Naive thymus-derived CD4-positive, alpha-beta T cell (primary cell): ENCODE results near the gene SEMA3C. TPM values are rescaled to one million over a fixed set of nuclear protein-coding genes. Genes with fewer than 3 reads are reported as not detected.

Source experiments
- ATAC-seq: fragments of 150-1000 bp; cut with Tn5 transposase; 2 replicates; pipeline ENCODE4 v1.10.0; 2021; ENCODE audit warnings: mild to moderate bottlenecking, moderate library complexity
- CTCF ChIA-PET: fragments of 350-600 bp; sonication (Branson Sonifier 250); formaldehyde crosslinking; loops from one replicate; lab custom pipeline; 2021; ENCODE audit warnings: antibody characterized with exemption; lab: Charles Lee
- POLR2A ChIA-PET: fragments of 350-600 bp; sonication (Branson Sonifier 250); formaldehyde crosslinking; loops from one replicate; lab custom pipeline; 2021; ENCODE audit warnings: antibody characterized with exemption, inconsistent platforms; lab: Charles Lee
- DNase-seq, 9 donors: peaks; one replicate each; pipeline versions ENCODE4 v3.0.0 to v3.0.0-alpha.2; 2020 to 2022; ENCODE audit warnings: mixed read lengths in 1 of 9
- H3K27ac ChIP-seq: one replicate; pipeline ENCODE4 v1.7.0; 2013; ENCODE audit warnings: mild to moderate bottlenecking, low read depth, low read length, moderate library complexity
- H3K27me3 ChIP-seq, 2 donors: one replicate each; pipeline ENCODE4 v1.7.0; 2013; ENCODE audit warnings: low read length in 2 of 2, mild to moderate bottlenecking in 2 of 2, moderate library complexity in 2 of 2; ENCODE audit not compliant: control insufficient read depth in 2 of 2, insufficient read depth in 2 of 2
- H3K36me3 ChIP-seq, 3 experiments: 1 replicate in 2 of 3; 2 replicates in 1 of 3; pipeline ENCODE4 v1.7.0; 2013; ENCODE audit warnings: low read length in 3 of 3, mild to moderate bottlenecking in 3 of 3, moderate library complexity in 1 of 3; ENCODE audit not compliant: insufficient read depth in 3 of 3, control insufficient read depth in 2 of 3
- H3K4me1 ChIP-seq, 2 donors: one replicate each; pipeline ENCODE4 v1.7.0; 2013; ENCODE audit warnings: low read length in 2 of 2, mild to moderate bottlenecking in 2 of 2, moderate library complexity in 1 of 2; ENCODE audit not compliant: control insufficient read depth in 2 of 2, insufficient read depth in 2 of 2
- H3K4me3 ChIP-seq: 2 replicates; pipeline ENCODE4 v1.7.0; 2013; ENCODE audit warnings: mild to moderate bottlenecking, low read length
- H3K9me3 ChIP-seq, 3 experiments: 1 replicate in 2 of 3; 2 replicates in 1 of 3; pipeline ENCODE4 v1.7.0; 2013; ENCODE audit warnings: low read length in 3 of 3; ENCODE audit not compliant: control insufficient read depth in 2 of 3
- H3K27ac Mint-ChIP-seq, 9 donors: one replicate each; pipeline ENCODE4 v1.8.0; 2020 to 2022; ENCODE audit warnings: mixed read lengths in 9 of 9, mild to moderate bottlenecking in 8 of 9, moderate library complexity in 5 of 9, inconsistent platforms in 2 of 9
- H3K27me3 Mint-ChIP-seq, 5 donors: one replicate each; pipeline ENCODE4 v1.8.0; 2021 to 2022; ENCODE audit warnings: mixed read lengths in 5 of 5, mild to moderate bottlenecking in 1 of 5
- H3K36me3 Mint-ChIP-seq, 5 donors: one replicate each; pipeline ENCODE4 v1.8.0; 2020 to 2022; ENCODE audit warnings: mixed read lengths in 5 of 5, mild to moderate bottlenecking in 3 of 5, inconsistent platforms in 1 of 5
- H3K4me1 Mint-ChIP-seq, 7 donors: one replicate each; pipeline ENCODE4 v1.8.0; 2020 to 2022; ENCODE audit warnings: mixed read lengths in 7 of 7, mild to moderate bottlenecking in 3 of 7, inconsistent platforms in 1 of 7
- H3K4me3 Mint-ChIP-seq, 10 donors: one replicate each; pipeline ENCODE4 v1.8.0; 2020 to 2022; ENCODE audit warnings: mild to moderate bottlenecking in 10 of 10, mixed read lengths in 10 of 10, moderate library complexity in 6 of 10, inconsistent platforms in 2 of 10
- H3K9me3 Mint-ChIP-seq, 11 donors: one replicate each; pipeline ENCODE4 v1.8.0; 2020 to 2022; ENCODE audit warnings: mixed read lengths in 11 of 11, mild to moderate bottlenecking in 4 of 11, inconsistent platforms in 1 of 11, moderate library complexity in 1 of 11
- intact Hi-C, 2 donors: fragments of 100-400 bp; cut with micrococcal nuclease; formaldehyde crosslinking; loops; one replicate each; pipeline ENCODE4 v1.15.1; 2023
- polyA plus RNA-seq, 2 donors: library from polyadenylated mRNA; unstranded; fragments of 300-500 nt; fragmentation: Illumina TruSeq; gene quantifications; one replicate each; pipeline ENCODE4 v1.2.3, GENCODE V29; 2021
- total RNA-seq, 6 experiments: library from RNA in 5 of 6; stranded (reverse) in 5 of 6; gene quantifications; 1 replicate in 5 of 6; 2 replicates in 1 of 6; pipeline ENCODE4 v1.2.3 and lab custom pipeline; 2021 to 2026

Gene SEMA3C
- total and polyA plus RNA-seq, 7 experiments from 2014 or later: 0.35 to 9.4 (median 0.85) TPM; not detected in 3

DNA sequence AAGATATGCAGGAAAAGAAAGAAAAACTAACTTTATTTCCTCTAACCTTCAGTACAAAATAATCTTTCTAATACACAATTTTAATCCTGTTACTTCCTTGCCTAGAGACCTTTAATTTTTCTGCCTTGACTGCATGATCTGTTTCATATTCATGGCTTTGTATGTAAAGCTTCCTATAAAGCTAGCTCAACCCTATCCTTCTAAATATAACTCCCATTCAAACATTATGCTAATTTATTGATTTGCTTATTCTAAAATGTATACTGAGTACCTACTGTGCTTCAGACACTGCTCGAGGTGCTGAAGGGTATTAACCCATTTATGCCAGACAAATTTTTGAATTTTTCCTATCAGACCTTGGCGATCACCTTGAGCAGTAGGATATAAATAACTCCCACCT lies 47.6 kb downstream of the SEMA3C start:
- H3K4me3 ChIP-seq: no peak overlapping the region
- intact Hi-C loops: no loop called here
- no peaks in the 10 kb centered on the region for H3K27me3 Mint-ChIP-seq

DNA sequence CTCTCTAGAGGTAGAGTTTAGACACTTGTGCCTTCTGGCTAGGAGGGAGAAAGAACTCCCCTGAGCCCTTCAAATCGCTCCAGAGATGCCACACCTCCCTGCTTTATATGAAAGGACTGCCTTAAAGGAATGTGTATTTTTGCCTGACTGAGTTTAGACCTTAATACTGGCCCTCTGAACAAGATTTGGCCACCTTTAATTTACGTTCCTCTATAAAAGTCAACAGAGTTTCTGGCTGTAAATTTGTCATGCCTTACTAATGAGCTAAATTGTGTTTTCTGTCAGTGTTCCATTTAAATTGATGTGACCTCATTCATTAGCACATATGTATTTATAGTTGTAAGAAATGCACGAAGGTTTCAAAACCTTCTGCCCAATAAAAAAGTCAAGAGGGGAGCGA lies 48.0 kb downstream of the SEMA3C start:
- DNase-seq: no peak
- Mint-ChIP-seq H3K27me3 (no peaks in the 10 kb centered on the region), H3K4me1 (no peaks in the 10 kb centered on the region), H3K36me3 (no peaks in the 10 kb centered on the region), H3K27ac (no peak overlapping the region), H3K9me3 (peaks cover 0 to 7% (median 0%) of the 10 kb centered on the region in 11 donors), H3K4me3 (no peak overlapping the region)
- CTCF ChIA-PET: no interaction called here
- Histone ChIP-seq H3K27me3 (no peaks in the 10 kb centered on the region), H3K9me3 (no peaks in the 10 kb centered on the region), H3K4me3 (no peak overlapping the region), H3K36me3 (no peaks in the 10 kb centered on the region), H3K27ac (no peak overlapping the region), H3K4me1 (no peaks in the 10 kb centered on the region)
- POLR2A ChIA-PET: no interaction called here
- intact Hi-C loops: no loop called here
- ATAC-seq: no peak

More for the DNA sequence above, 47.6 kb downstream of the SEMA3C start:
- Mint-ChIP-seq H3K36me3 (no peaks in the 10 kb centered on the region), H3K4me1 (no peaks in the 10 kb centered on the region), H3K4me3 (no peak overlapping the region), H3K9me3 (peaks cover 0 to 7% (median 0%) of the 10 kb centered on the region in 11 donors), H3K27ac (no peak overlapping the region)
- ChIA-PET POLR2A (no interaction called here), CTCF (no interaction called here)
- no peak for DNase-seq
- no peaks in the 10 kb centered on the region for H3K4me1 ChIP-seq
- no peaks in the 10 kb centered on the region for H3K27me3 ChIP-seq
- no peaks in the 10 kb centered on the region for H3K9me3 ChIP-seq
- H3K27ac ChIP-seq: no peak overlapping the region
- H3K36me3 ChIP-seq: no peaks in the 10 kb centered on the region
- ATAC-seq: no peak

DNA sequence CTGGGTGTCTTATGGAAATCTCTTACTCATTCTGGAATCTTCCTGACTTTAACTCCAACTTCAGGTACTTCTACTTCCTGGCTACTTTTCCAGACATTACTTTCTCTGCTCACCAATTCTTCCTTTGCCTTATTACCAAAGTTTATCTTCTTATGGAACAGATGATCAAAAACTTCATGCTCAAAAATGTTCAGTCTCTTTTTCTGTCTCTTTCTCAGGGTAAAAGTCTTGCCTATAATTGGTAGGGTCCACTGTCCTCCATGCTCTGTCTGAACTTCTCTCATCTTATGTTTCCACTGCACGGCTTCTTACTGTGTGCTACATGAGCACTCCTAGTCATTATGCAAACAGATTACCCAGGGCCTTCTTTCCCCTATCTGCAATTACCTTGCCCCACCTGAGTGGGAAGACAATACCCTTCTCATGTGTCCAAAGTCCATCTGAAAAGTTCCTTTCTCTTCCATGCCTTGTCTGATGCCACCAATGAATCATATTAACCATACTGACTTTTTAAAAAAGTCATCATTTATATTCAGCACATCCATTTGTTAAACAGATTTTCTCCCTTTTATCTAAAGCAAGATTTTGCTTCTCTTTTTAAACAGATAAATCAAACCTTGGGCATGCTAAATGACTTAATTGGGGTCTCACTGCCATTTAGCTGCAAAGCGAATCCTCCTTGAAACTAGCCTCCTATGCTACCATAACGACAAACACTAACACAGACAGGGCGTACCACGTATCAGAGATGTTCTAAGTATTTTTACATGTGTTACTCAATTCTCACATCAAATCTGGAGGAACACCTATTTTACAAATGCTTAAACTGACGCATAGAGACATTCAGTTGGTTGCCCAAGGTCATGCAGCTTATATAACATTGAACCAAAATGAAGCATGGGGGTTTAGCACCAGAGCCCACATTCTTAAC lies 48.8 kb downstream of the SEMA3C start:
- Histone ChIP-seq H3K27me3 (no peaks in the 10 kb centered on the region), H3K4me3 (no peak overlapping the region), H3K4me1 (no peaks in the 10 kb centered on the region), H3K9me3 (no peaks in the 10 kb centered on the region), H3K27ac (no peak overlapping the region), H3K36me3 (no peaks in the 10 kb centered on the region)
- ChIA-PET POLR2A (no interaction called here), CTCF (no interaction called here)
- intact Hi-C loops: no loop called here
- no peak overlapping the region for H3K4me3 Mint-ChIP-seq
- H3K9me3 Mint-ChIP-seq: peaks cover 0 to 10% (median 0%) of the 10 kb centered on the region in 11 donors
- no peaks in the 10 kb centered on the region for H3K4me1 Mint-ChIP-seq
- no peak overlapping the region for H3K27ac Mint-ChIP-seq
- no peak for DNase-seq
- ATAC-seq: no peak
- H3K36me3 Mint-ChIP-seq: no peaks in the 10 kb centered on the region
- no peaks in the 10 kb centered on the region for H3K27me3 Mint-ChIP-seq

DNA sequence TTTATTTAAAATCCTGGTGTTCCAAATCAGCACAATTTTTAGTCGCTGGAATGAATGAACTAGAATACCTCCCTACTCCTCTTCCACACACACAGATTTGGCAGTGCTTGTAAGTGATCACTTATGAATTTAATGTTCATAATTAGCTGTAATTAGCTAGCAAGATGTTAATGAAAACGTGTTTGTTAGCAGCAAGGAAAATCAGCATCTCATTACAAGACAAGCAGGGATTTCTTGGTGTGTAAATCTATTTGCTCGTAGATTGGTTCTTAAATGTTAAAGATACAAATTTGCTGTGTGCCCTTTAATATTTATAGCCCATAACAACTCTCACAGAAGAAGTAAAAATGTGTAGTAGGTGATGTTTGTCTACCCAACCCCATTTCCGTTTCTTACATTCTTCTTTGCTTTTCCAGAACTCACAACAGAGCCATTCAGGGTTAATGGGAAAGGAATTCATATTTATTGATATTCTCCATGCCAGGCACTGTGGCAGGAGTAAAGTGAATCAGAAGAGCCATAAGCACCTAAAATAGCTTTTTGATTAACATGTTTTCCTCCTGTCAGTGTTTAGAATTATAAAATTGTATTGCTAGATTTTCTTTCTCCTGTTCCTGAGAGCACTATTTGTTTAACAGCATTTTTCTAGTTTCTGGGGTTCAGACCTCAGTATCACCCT lies 49.6 kb downstream of the SEMA3C start:
- DNase-seq: no peak
- intact Hi-C loops: no loop called here
- Mint-ChIP-seq H3K27ac (no peak overlapping the region), H3K27me3 (no peaks in the 10 kb centered on the region), H3K36me3 (no peaks in the 10 kb centered on the region), H3K9me3 (peaks cover 0 to 10% (median 3%) of the 10 kb centered on the region in 11 donors), H3K4me1 (no peaks in the 10 kb centered on the region), H3K4me3 (no peak overlapping the region)
- CTCF ChIA-PET: no interaction called here
- H3K27ac ChIP-seq: no peak overlapping the region
- H3K9me3 ChIP-seq: no peaks in the 10 kb centered on the region
- H3K36me3 ChIP-seq: no peaks in the 10 kb centered on the region
- no peaks in the 10 kb centered on the region for H3K27me3 ChIP-seq
- no peak for ATAC-seq
- H3K4me3 ChIP-seq: no peak overlapping the region
- POLR2A ChIA-PET: no interaction called here
- no peaks in the 10 kb centered on the region for H3K4me1 ChIP-seq

DNA sequence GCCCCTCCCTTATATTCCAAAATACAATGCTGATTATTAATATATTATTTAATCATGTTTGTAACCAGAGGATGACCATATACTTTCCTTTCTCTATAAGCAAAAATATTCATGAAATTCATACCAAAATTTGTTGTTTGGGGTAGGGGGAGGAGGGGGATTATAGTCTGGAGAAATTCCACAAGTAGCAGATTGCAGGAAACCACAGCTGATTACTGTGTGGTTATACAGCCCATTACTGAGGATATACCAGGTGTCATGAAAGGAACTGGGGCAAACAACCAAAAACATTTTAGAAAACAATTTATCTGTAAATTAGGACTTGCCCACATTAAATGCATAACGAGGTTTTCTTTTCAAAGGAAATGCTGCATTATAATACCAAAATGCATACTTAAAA lies 50.3 kb downstream of the SEMA3C start:
- Histone ChIP-seq H3K9me3 (no peaks in the 10 kb centered on the region), H3K27me3 (no peaks in the 10 kb centered on the region), H3K4me1 (no peaks in the 10 kb centered on the region), H3K36me3 (no peaks in the 10 kb centered on the region), H3K27ac (no peak overlapping the region), H3K4me3 (no peak overlapping the region)
- ChIA-PET POLR2A (no interaction called here), CTCF (no interaction called here)
- Mint-ChIP-seq H3K4me3 (no peak overlapping the region), H3K36me3 (no peaks in the 10 kb centered on the region), H3K27me3 (no peaks in the 10 kb centered on the region), H3K27ac (no peak overlapping the region), H3K4me1 (no peaks in the 10 kb centered on the region), H3K9me3 (peaks cover 0 to 10% (median 2%) of the 10 kb centered on the region in 11 donors)
- ATAC-seq (no peak), DNase-seq (no peak)
- intact Hi-C loops: no loop called here

DNA sequence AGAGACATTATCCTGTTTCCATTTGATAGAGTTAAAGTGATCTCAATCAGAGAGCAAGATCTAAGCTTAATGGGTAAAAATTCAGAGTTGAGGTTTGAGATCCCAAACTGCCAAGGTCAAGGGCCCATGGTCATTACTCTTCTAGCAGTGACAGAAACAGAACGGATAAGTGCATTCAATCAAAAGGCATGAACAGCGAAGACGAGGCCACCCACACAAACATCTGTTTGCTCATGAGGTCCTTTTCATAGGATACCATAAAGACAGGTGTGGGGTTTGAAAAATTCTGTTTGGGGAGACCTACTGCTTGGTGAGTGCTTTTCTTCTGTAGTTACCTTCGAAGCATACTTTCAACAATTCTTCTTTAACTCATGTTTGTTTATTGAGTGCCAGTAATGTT lies 58.3 kb downstream of the SEMA3C start:
- H3K27ac Mint-ChIP-seq: no peak overlapping the region
- CTCF ChIA-PET: no interaction called here
- H3K36me3 Mint-ChIP-seq: no peaks in the 10 kb centered on the region
- POLR2A ChIA-PET: no interaction called here
- H3K4me1 Mint-ChIP-seq: no peaks in the 10 kb centered on the region
- intact Hi-C loops: no loop called here
- Histone ChIP-seq H3K27ac (no peak overlapping the region), H3K4me1 (no peaks in the 10 kb centered on the region), H3K27me3 (no peaks in the 10 kb centered on the region), H3K9me3 (no peaks in the 10 kb centered on the region), H3K4me3 (no peak overlapping the region), H3K36me3 (no peaks in the 10 kb centered on the region)
- no peak overlapping the region for H3K4me3 Mint-ChIP-seq
- no peak for DNase-seq
- H3K9me3 Mint-ChIP-seq: peaks cover 0 to 22% (median 2%) of the 10 kb centered on the region in 11 donors
- H3K27me3 Mint-ChIP-seq: no peaks in the 10 kb centered on the region
- no peak for ATAC-seq
